Stimulated activated CD4-positive, alpha-beta T cell treated with anti-CD3 and anti-CD28 coated beads, Interleukin-2, amount 100 ng/mL, for 48 hours (primary cell): ENCODE data around the gene HEMGN.
A peak's percentile ranks its signal among the peaks of the same experiment; 100 is the strongest.

Source experiments
- DNase-seq, 2 donors: peaks; one replicate each; pipeline ENCODE4 v3.0.0-alpha.2; 2020

The HEMGN gene

DNA sequence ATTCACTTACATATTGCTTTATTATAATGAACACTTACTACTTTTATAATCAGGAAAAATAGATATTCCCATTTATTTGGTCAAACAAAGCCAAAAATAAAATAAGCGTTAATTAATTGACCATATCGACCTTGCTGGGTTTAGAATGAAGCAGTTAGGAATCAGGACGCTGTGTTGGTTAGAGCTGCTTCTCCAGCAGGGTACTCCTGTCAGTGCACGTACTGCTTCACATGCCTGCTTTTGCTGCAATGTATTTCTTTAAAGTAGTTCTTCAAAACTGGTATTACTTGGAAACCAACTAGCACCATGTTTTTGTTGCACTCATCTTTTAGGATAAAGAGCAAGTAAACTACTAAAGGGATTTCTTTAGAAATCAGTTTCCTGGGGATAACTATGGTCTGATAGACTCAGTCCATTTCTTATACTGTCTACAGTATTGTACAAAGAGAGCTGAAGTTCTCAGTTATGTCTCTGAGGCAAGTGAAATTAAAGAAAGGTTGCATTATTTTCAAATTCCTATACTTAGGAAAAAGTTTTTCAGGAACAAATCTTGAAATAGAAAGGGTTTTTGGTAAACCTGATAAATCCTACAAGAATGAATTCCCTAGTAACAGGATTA, 8.9 kb downstream of the HEMGN start:
- DNase-seq = no peak

DNA sequence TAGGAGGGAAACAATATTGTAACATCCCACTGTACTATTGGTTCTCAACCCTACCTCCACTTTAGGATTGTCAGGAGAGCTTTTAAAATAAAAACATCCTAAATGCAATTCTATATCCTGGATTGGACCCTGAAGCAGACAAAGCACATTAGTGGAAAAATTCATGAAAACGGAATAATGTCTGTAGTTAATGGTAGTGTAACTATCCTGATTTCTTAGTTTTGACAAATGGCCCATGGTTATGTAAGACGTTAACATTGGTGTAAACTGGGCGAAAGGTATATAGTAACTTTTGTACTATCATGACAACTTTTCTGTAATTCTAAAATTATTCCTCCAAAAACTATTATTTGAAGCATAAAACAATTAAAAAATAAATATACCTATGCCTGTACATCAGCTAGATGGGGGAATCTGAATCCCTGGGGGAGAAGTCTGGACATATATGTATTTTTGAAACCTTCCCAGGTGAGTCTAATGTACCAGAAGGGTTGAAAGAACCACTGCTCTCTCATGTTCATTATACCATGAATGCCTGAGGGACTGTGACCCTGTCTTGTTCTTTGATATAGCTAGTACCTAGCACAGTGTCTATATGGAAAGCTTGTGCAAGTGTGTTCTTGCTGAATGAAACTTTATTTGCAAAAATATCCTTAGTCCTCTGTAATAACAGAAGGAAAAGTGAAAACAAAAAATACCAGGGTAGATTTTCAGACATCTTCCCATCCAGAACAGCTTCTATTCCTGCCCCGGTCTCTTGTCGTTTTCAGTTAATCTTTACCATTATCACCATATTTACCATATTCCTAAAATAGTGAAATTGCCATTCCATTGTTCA, 12.3 kb downstream of the HEMGN start:
- DNase-seq = no peak

DNA sequence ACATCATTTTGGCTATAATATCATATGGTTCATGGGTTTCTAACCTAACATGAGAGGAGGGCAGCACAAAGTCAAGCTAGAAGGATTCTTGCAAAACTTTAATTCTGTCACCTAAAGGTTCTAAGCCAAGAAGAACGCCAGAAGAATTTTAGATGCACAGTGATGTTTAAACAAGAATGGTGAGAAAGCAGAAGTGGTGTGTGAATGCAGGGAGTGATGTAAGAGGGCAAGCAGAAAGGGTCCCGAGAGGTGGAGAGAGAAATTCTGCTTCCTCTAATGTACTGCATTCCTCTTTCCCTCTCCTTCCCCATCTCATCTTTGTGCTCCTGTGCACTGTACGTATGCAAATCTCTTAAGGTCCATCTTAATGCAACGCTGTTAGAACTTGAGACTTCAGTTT, 13.6 kb downstream of the HEMGN start:
- no peak for DNase-seq

DNA sequence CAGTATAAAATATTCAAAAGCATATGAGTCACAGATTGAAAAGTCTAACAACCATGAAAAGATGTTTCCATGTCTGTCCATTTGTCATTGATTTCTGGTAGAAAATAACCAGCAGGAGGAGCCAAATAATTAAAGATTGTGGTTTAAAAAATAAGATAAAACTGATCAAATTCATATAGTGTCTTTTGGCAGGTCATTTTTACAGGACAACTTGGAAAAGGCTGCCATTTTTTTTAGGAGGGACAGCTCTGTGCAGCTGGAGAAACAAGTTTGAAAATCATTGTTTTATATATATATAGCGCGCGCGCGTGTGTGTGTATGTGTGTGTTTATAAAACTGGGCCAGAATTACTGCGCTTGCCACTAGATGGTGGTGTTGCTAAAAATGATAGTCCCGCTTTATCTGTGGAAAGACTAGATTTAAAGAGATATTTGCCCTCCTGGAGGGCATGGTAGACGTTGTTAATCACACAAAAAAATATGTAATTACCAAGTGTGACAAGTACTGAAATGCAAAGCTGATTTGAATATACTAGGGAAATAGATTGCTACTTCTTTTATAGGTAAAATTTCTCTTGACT, 14.4 kb downstream of the HEMGN start:
- peak; percentile 60 to 63 for DNase-seq

DNA sequence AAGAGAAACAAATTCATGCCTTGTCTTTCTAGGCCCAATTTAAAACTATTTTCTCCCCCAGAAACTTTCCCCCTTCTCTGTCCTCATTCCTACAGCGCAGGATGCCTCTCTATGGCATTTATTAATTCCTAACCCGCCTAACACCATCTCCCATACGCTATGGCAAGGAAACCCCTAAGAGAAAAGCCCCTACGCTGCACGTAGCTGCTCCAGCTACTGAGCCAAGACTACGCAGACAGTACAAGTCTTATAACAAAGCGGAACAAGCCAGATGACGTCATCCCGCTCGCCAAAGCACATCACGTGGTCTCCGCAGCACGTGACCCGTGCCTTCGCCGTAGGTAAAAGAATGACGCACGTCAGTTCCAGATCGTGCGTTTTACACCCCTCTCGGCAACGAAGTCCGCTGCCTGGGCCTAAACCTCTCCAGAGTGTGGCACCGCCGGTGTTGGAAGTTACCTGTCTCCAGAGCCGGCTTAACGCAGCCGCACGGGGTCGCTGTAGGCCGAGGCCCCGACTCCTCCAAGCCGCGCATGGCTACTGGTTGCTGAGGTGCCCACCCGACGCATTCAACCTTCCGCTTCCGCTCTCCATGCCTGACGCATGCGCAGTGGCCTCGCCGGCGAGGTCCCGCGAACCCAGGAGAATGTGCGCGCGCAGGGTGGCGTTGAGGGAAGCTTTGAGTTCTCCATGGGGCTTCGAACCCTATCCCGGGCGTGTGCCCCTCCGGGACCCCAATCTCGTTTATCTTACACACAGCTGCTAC, 15.8 kb downstream of the HEMGN start, which contains the start of gene TRMO:
Gene TRMO (minus strand): TSS at position 542 of the 766 bp plus-strand sequence. CDS start 7 bp downstream, at position 535.
- peak; percentile 98 for DNase-seq

DNA sequence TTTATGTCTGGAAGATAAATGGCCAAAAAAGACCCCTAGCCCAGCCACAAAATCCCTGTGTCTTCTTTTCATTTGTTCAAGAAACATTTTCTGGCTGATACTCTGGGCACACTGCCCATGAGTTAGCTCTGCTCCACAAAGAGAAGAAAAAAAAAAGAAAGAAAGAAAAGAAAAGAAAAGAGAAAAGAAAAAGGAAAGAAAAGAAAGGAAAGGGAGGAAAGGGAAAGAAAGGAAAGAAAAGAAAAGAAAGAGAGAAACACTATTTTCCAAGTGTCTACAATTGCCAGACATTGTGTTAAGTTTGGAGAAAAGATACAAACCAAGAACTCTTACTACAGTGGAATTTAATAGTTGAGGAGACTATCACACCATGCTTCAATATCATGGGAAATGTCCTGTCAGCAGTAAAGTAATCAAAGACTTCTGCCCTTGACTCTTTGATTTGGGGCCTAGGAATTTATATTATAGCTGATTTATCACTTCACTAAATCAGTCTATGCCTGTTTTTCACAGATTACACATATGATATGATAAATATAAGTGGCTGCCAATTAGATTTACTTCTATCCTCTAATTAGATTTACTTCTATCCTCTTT, 18.7 kb downstream of the HEMGN start:
- no peak for DNase-seq

DNA sequence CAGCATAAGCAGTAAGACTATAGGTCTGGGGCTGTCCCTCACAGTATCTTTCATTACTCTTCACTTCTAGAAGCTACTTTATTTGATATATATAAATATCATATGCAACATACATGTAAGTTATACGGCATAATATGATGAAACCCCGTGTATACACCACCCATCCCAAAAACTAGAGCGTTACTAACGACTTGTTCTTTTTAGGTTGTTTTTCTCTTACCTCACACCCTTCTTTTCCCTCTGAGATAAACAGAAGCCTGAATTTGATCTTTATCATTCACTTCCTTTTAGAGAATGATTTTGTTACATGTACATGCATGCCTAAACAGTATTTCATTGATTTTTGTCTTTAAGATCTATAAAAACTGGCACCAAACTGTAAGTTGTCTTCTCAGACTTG, 19.4 kb downstream of the HEMGN start:
- DNase-seq = no peak

DNA sequence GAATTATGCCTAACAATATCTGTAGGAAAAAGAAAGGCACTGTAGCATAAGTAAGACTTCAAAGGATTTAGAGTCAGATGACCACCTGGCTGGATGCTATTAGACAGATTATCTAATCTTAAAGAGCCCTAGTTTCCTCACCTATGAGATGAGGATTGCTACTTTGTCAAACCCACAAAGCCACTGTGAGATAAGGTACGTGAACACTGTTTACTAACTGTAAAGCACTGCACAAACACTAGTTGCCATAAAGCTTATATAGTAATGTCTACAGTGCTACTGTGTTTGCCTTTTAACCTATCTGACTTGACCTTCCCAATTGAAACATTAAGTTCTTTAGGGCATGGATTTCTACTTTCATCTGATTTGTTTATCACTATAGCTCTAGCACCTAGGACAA, 26.0 kb downstream of the HEMGN start:
- no peak for DNase-seq

DNA sequence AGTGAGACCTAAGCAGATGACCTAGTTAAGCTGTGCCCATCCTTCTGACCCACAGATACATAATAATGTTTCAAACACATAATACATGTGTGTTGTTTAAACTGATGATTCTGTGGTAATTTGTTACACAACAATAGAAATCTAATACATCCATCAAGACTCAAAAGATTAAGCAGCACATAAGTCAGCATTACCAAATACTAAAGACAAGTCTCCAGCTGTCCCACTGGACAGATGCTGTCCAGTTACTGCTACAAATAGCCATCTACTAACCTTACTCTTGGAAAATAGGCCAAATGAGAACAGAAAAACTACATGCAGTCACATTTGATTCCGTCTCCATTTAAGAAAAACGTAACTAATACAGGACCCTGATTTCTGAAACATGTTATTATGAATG, 26.4 kb downstream of the HEMGN start:
- no peak for DNase-seq

DNA sequence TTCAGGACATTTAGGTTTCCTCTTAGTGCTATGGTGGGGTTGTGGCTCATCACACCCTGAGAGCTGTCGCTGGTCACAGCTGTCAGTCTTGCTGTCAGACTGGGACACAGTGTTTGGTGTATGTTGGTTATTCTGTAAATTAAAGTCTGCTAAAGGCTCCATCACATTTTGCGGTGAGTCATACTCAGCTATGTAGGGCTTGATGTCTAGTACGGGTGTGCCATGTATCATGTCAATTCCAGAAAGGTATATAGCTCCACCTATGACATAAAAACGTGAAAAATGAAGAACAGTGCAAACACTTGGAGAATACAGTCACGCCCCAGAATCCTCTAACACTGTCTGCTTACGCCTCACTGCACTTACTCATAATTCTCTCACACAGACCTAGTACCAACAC, 27.6 kb downstream of the HEMGN start:
- DNase-seq = no peak

DNA sequence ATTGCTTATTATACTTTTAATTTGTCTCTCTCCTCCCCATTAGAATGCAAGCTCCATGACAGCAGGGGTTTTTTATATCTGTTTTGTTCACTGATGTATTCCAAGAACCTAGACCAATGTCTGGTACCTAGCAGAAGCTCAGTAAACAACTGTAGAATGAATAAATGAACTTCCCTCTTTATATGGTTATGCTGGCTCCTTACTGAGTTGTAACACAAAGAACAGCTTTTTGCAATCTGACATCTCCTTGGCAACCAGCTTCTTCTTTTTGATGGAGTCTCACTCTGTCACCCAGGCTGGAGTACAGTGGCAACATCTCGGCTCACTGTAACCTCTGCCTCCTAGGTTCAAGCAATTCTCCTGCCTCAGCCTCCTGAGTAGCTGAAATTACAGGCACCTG, 29.3 kb downstream of the HEMGN start:
- DNase-seq = no peak

DNA sequence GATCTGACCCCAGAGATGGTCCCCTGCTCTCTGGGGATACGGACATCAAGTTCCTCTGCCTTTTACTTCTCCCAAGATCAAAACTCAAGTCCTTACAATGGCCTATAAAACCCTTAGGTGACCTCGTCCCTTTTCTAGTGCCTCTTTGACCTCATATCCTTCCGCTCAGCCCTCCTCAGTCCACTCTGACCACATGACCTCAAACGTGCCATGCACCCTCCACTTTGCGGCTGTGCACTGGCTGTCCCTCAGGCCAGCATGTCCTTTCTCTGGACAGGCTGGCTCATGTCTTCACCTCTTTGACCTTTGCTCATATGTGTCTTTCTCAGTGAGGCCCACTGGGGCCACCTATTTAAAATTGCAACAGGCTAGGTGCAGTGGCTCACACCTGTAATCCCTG, 30.3 kb downstream of the HEMGN start:
- no peak for DNase-seq

DNA sequence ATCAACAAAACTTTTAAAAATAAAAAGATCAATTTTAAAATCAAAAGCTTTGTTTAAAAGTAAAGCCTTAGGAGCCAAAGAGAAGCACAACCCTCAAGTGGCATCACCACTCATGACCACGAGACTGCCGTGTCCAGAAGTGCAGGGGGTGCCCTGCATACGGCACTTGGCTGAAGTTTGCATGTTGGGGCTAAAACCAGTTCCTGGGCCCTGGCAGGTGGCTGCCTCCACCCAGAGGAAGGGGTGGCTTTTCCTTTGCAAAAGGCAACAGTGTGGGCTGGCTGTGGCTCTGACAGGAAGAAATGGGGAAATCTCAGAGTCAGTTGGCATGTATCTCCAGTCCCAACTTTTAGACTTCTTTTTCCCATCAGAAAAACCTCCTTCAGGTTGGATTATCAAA, 30.9 kb downstream of the HEMGN start:
- DNase-seq = no peak

DNA sequence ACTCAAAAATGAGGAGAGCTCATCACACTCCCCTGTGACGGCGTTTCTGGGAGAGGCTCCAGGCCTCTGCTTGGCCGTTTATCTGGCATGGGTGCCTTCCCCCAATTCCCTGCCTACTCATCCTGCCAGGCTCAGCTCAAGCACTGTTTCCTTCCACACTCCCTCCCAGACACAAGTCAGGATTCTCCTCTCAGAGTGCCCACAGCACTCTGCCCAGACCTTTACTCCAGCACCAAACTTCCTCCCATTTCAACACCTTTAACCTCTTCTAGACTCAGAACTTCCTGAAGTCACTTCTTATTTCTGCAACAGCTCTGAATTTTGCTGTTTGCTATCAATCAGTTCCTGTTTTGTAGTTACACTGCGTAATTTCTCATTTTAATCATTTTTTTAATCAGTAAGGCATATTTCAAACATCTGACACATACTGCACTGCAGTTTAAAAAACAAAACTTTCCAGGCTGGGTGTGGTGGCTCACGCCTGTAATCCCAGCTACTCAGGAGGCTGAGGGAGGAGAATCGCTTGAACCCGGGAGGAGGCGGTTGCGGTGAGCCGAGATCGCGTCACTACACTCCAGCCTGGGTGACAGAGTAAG, 31.6 kb downstream of the HEMGN start:
- DNase-seq = no peak

DNA sequence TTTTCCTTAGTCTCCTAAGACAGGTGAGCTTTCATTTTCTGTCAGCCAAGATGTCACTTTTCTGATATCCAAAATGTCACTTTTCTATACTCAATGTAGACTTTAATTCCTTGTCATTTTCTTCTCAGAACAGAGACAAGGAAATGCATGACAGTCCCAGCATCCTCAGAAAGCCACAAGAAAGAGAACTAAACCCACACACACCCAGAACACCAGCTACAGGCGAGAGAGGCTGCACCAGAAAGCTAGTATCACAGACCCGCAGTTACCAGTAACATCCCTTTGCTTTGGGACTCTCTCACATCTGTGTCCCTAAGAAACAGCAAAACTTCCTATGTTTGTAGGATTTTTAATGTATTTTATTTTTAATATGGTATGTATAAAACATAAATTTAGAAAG, 32.7 kb downstream of the HEMGN start:
- DNase-seq = no peak

DNA sequence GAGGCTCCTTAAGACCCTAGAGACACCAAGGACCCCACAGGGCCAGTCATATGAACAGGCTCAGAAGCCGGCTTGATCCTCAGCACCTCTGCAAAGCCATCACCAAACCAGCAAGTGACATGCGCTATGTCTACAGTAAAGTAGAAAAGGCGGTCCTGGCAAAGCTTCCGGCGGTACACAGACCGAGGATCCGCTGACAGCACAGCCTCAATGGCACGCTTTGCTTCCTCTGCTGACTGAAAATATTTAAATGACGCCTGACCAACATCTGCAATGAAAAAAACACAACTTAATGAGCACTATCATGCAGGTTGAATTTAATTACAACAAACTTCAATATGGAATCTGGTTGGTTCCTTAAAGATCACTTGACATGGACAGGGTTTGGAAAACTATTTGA, 33.2 kb downstream of the HEMGN start:
- no peak for DNase-seq

DNA sequence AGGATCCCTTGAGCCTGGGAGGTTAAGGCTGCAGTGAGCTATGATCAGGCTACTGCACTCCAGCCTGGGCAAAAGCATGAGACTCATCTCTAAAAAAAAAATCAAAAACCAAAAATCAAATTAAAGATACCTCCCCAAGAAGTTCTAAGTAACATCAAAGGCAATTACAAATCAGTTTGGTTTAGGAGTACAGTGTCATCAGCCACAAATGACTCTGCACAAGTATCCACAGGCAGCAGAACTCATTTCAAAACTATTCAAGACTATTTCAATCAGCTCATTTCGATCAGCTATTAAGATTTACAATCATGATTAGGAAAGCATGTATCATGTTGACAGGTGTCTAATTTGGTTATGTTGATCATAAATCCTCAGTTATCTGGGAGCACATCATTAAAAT, 34.8 kb downstream of the HEMGN start:
- DNase-seq = no peak

DNA sequence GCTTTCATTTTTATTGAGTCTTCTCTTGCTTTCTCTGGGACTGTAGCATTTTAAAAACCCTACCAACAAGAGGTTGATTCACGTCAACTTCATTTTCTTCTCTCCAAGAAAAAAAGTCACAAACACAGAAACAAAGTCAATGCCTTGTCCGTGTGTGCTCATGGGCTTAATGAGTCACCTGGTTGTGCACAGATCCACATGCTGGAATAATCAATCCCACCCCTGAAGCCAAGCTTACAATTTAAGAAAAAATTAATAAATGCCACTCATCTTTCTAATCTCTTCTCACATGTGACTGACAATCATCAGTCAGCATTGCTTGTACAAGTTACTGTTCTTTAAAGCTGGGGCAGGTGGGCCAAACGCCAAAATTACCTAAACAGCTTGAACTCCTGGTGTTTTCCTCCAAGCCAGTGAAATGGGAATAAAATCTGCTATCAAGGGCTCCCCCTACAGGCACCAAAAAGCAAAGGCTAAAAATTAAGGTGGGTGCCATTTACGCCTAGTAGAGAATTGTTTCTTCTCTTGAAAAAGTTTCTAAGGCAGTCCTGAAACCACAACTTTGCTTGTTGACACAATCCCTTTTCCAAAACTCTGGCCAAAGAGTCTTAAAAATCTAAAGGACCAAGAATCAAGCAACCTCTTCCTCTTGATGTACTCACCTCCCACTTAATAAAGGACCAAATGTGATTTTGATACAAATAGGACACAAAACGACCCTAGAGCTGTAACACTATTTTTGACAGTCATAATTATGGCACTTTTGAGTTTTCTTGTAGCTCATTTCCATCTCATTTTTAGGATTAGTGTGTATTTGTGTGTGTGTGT, 37.0 kb downstream of the HEMGN start:
- DNase-seq = no peak

DNA sequence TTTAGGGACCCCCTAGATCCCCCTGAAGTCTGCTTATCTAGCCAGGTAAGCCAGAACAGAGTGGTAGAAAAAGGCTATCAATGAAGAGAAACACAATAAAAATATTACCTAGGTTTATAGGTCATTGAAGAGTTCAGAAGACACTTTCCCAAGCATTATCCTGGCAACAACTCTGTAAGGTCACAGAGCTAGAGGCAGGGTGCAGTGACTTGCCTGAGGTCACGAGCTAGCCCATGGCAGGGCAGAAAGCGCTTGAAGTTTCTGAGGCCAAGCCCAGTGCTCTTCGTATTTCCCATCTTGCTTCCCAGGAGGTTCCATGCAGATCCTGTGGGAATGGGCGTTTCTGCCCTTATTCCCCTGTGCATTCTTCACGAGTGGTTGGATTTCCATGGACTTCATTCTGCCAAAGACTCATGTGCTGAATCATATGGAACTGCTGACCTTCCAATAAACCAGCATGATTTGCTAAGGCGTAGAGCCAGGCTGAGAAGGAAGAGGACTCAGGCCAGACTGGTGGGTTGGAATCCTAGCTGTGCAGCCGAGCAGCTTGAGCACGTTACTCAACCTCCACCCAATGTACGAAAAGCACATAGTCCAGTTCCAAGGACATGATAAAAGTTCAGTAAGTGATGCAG, 37.8 kb downstream of the HEMGN start:
- DNase-seq = no peak

DNA sequence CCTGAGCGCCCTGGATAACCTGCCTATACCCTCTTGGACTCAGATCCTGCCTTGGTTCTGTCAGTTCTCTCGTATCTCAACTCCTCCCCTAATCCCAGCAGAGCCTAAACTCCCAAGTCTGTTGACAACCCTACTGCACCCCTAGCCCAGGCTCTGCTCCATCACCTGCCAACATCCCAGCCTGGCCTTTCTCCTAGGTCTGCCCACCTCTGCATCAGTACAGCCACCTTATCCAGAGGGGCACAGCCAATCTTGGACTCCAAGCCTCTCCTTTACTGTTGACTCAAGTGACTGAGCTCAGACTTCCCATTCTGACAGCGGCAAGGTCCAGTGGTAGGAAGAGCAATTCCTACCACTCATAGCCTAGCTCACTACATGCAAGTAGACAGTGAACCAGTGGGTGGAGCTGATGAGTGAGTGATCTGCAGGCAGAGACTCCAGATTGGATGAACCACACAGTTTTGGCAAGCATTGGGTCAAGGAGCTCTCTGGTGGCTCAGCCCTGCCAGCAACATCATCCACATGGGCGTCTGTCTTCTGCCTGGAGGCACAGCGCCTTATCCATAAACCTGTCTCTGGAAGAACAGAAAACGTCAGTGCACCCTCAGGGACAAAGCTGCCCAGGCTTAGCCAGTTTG, 42.2 kb downstream of the HEMGN start:
- DNase-seq = no peak

DNA sequence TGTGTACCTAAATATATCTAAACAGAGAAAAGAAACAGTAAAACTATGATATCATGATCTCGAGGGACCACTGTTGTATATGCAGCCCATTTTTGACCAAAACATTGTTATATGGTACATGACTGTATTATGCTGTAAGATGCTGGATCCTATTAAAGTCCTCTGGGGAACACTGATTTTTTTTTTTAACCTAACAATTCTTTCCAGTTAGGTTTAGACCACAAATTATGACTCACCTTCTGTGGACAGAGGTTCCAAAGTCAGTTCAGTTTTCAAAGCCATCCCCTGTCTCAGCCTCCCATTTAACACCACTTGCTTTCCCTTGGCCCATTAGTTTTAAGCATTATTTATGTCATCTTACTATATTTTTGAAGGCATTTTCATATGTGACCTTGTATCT, 42.8 kb downstream of the HEMGN start:
- DNase-seq = no peak
